ENCODE measurements around the gene ARHGAP23. TPM values are rescaled to one million over a fixed set of nuclear protein-coding genes. Genes with fewer than 3 reads are reported as not detected.
A peak's percentile ranks its signal among the peaks of the same experiment; 100 is the strongest.

The ARHGAP23 gene
- total and polyA plus RNA-seq, 4 experiments from 2014 or later = 0.04 to 0.23 TPM; not detected in 2

GRCh38 chr17:38402897-38403296 lies 25.4 kb upstream of the ARHGAP23 start:
- Histone ChIP-seq H3K36me3 (ENCODE audit: insufficient read depth, low read length) (peaks cover 13% of the 10 kb centered on the region), H3K9me3 (ENCODE audit: control insufficient read depth in 1 of 2, low read length in 2 of 2) (no peaks in the 10 kb centered on the region), H3K4me3 (ENCODE audit: low read length in 2 of 2) (no peak overlapping the region), H3K4me1 (ENCODE audit: insufficient read depth, low read length) (no peaks in the 10 kb centered on the region), H3K27me3 (ENCODE audit: insufficient read depth, low read length) (no peaks in the 10 kb centered on the region), H3K27ac (ENCODE audit: low read depth, low read length) (no peak overlapping the region)
- Mint-ChIP-seq H3K36me3 (peaks cover 29 to 33% of the 10 kb centered on the region in 2 donors), H3K27me3 (no peaks in the 10 kb centered on the region), H3K27ac (no peak overlapping the region), H3K4me3 (no peak overlapping the region), H3K4me1 (peaks cover 0 to 2% (median 0%) of the 10 kb centered on the region in 4 donors), H3K9me3 (no peaks in the 10 kb centered on the region)
- intact Hi-C loops (cut with micrococcal nuclease) = no loop called here
- ChIA-PET CTCF (ENCODE audit: partially characterized antibody) (interaction anchor here (1.1 to 3.4 kb wide), 2 partner anchors 12 to 53 kb away, joined by 3 to 12 read pairs; no protein-coding TSS in a partner anchor), POLR2A (ENCODE audit: partially characterized antibody) (no interaction called here)
- no peak for DNase-seq

GRCh38 chr17:38403491-38403890 lies 24.8 kb upstream of the ARHGAP23 start:
- no peak overlapping the region for H3K27ac Mint-ChIP-seq
- Histone ChIP-seq H3K4me3 (ENCODE audit: low read length in 2 of 2) (no peak overlapping the region), H3K4me1 (ENCODE audit: insufficient read depth, low read length) (no peaks in the 10 kb centered on the region), H3K36me3 (ENCODE audit: insufficient read depth, low read length) (peaks cover 11% of the 10 kb centered on the region), H3K27ac (ENCODE audit: low read depth, low read length) (no peak overlapping the region), H3K27me3 (ENCODE audit: insufficient read depth, low read length) (no peaks in the 10 kb centered on the region), H3K9me3 (ENCODE audit: control insufficient read depth in 1 of 2, low read length in 2 of 2) (no peaks in the 10 kb centered on the region)
- ChIA-PET CTCF (ENCODE audit: partially characterized antibody) (interaction anchor here (0.8 to 3.4 kb wide), 3 partner anchors 11 to 54 kb away, joined by 3 to 12 read pairs (median 3); no protein-coding TSS in a partner anchor), POLR2A (ENCODE audit: partially characterized antibody) (no interaction called here)
- H3K27me3 Mint-ChIP-seq = no peaks in the 10 kb centered on the region
- H3K9me3 Mint-ChIP-seq = no peaks in the 10 kb centered on the region
- intact Hi-C loops (cut with micrococcal nuclease) = no loop called here
- peaks cover 0 to 2% (median 0%) of the 10 kb centered on the region in 4 donors for H3K4me1 Mint-ChIP-seq
- H3K4me3 Mint-ChIP-seq = no peak overlapping the region
- no peak for DNase-seq
- peaks cover 29 to 31% of the 10 kb centered on the region in 2 donors for H3K36me3 Mint-ChIP-seq

- Histone ChIP-seq H3K36me3 (ENCODE audit: insufficient read depth, low read length) (peaks cover 11% of the 10 kb centered on the region), H3K27ac (ENCODE audit: low read depth, low read length) (no peak overlapping the region), H3K4me3 (ENCODE audit: low read length in 2 of 2) (no peak overlapping the region), H3K4me1 (ENCODE audit: insufficient read depth, low read length) (no peaks in the 10 kb centered on the region), H3K9me3 (ENCODE audit: control insufficient read depth in 1 of 2, low read length in 2 of 2) (no peaks in the 10 kb centered on the region), H3K27me3 (ENCODE audit: insufficient read depth, low read length) (no peaks in the 10 kb centered on the region)
- ChIA-PET CTCF (ENCODE audit: partially characterized antibody) (interaction anchor here (0.8 to 3.4 kb wide), 3 partner anchors 10 to 55 kb away, joined by 3 to 12 read pairs (median 3); no protein-coding TSS in a partner anchor), POLR2A (ENCODE audit: partially characterized antibody) (no interaction called here)
- Mint-ChIP-seq H3K9me3 (no peaks in the 10 kb centered on the region), H3K27ac (peak overlapping the region in 1 of 7 donors; percentile 36), H3K4me3 (no peak overlapping the region), H3K4me1 (peaks cover 0 to 2% (median under 1%) of the 10 kb centered on the region in 4 donors), H3K27me3 (no peaks in the 10 kb centered on the region), H3K36me3 (peaks cover 24 to 25% of the 10 kb centered on the region in 2 donors)
- intact Hi-C loops (cut with micrococcal nuclease) = no loop called here
- no peak for DNase-seq
Observed at GRCh38 chr17:38404174-38404943, 23.9 kb upstream of the ARHGAP23 start.

GRCh38 chr17:38405654-38406053 lies 22.6 kb upstream of the ARHGAP23 start:
- Mint-ChIP-seq H3K36me3 (peaks cover 13% of the 10 kb centered on the region in 2 donors), H3K4me1 (peaks cover 0 to 2% (median under 1%) of the 10 kb centered on the region in 4 donors), H3K9me3 (peaks cover 0 to 2% (median 0%) of the 10 kb centered on the region in 8 donors), H3K27ac (peak overlapping the region in 1 of 7 donors; percentile 27), H3K4me3 (no peak overlapping the region), H3K27me3 (no peaks in the 10 kb centered on the region)
- ChIA-PET POLR2A (ENCODE audit: partially characterized antibody) (no interaction called here), CTCF (ENCODE audit: partially characterized antibody) (no interaction called here)
- H3K9me3 ChIP-seq (ENCODE audit: control insufficient read depth in 1 of 2, low read length in 2 of 2) = no peaks in the 10 kb centered on the region
- H3K4me1 ChIP-seq (ENCODE audit: insufficient read depth, low read length) = no peaks in the 10 kb centered on the region
- no peak overlapping the region for H3K27ac ChIP-seq (ENCODE audit: low read depth, low read length)
- DNase-seq = no peak
- intact Hi-C loops (cut with micrococcal nuclease) = no loop called here
- no peak overlapping the region for H3K4me3 ChIP-seq (ENCODE audit: low read length in 2 of 2)
- peaks cover 6% of the 10 kb centered on the region for H3K36me3 ChIP-seq (ENCODE audit: insufficient read depth, low read length)
- no peaks in the 10 kb centered on the region for H3K27me3 ChIP-seq (ENCODE audit: insufficient read depth, low read length)

GRCh38 chr17:38410201-38410600 lies 18.1 kb upstream of the ARHGAP23 start:
- Histone ChIP-seq H3K36me3 (ENCODE audit: insufficient read depth, low read length) (no peaks in the 10 kb centered on the region), H3K27ac (ENCODE audit: low read depth, low read length) (no peak overlapping the region), H3K9me3 (ENCODE audit: control insufficient read depth in 1 of 2, low read length in 2 of 2) (no peaks in the 10 kb centered on the region), H3K27me3 (ENCODE audit: insufficient read depth, low read length) (no peaks in the 10 kb centered on the region), H3K4me1 (ENCODE audit: insufficient read depth, low read length) (peaks cover 5% of the 10 kb centered on the region), H3K4me3 (ENCODE audit: low read length in 2 of 2) (no peak overlapping the region)
- ChIA-PET CTCF (ENCODE audit: partially characterized antibody) (interaction anchor here (4.8 kb wide), 1 partner anchor 62 kb away, joined by 192 read pairs; no protein-coding TSS in a partner anchor), POLR2A (ENCODE audit: partially characterized antibody) (no interaction called here)
- Mint-ChIP-seq H3K4me1 (peaks cover 0 to 1% (median 0%) of the 10 kb centered on the region in 4 donors), H3K4me3 (no peak overlapping the region), H3K9me3 (peaks cover 0 to 2% (median 0%) of the 10 kb centered on the region in 8 donors), H3K36me3 (no peaks in the 10 kb centered on the region), H3K27ac (no peak overlapping the region), H3K27me3 (peaks cover 2 to 3% of the 10 kb centered on the region in 2 donors)
- intact Hi-C loops (cut with micrococcal nuclease) = no loop called here
- DNase-seq = no peak

GRCh38 chr17:38415250-38416194 lies 12.7 kb upstream of the ARHGAP23 start:
- Histone ChIP-seq H3K36me3 (ENCODE audit: insufficient read depth, low read length) (no peaks in the 10 kb centered on the region), H3K9me3 (ENCODE audit: control insufficient read depth in 1 of 2, low read length in 2 of 2) (no peaks in the 10 kb centered on the region), H3K4me1 (ENCODE audit: insufficient read depth, low read length) (peaks cover 9% of the 10 kb centered on the region), H3K27ac (ENCODE audit: low read depth, low read length) (no peak overlapping the region), H3K27me3 (ENCODE audit: insufficient read depth, low read length) (peaks cover 12% of the 10 kb centered on the region), H3K4me3 (ENCODE audit: low read length in 2 of 2) (no peak overlapping the region)
- ChIA-PET CTCF (ENCODE audit: partially characterized antibody) (interaction anchor here (0.6 to 4.8 kb wide), 16 partner anchors 8 to 140 kb away, joined by 3 to 192 read pairs (median 6); partner anchors contain the start of gene SOCS7), POLR2A (ENCODE audit: partially characterized antibody) (interaction anchor here (1.1 kb wide), 2 partner anchors 64 to 66 kb away, joined by 8 to 17 read pairs; partner anchors contain the start of gene SOCS7)
- Mint-ChIP-seq H3K9me3 (no peaks in the 10 kb centered on the region), H3K4me3 (no peak overlapping the region), H3K27me3 (peaks cover 25 to 31% of the 10 kb centered on the region in 2 donors), H3K36me3 (no peaks in the 10 kb centered on the region), H3K4me1 (peaks cover 2 to 12% (median 3%) of the 10 kb centered on the region in 4 donors), H3K27ac (no peak overlapping the region)
- intact Hi-C loops (cut with micrococcal nuclease) = no loop called here
- no peak for DNase-seq
